ENCODE results near the gene TBC1D5.

- TF ChIP-seq REST (IDR thresholded peaks at IDR 0.05), result no peak
- peak; percentile 83 for TF ChIP-seq CTCF (IDR thresholded peaks at IDR 0.05)
- TF ChIP-seq CHD4 (IDR thresholded peaks at IDR 0.05; ENCODE audit: borderline replicate concordance), result no peak
- no peak for TF ChIP-seq CBX8 (IDR thresholded peaks at IDR 0.05)
- no peak for TF ChIP-seq RARB (CRISPR knock-in tag; IDR thresholded peaks at IDR 0.05)
- no peak for TF ChIP-seq RFX5 (IDR thresholded peaks at IDR 0.05)
- TF ChIP-seq HEYL (CRISPR knock-in tag; IDR thresholded peaks at IDR 0.05), result no peak
- no peak for TF ChIP-seq POLR2A (IDR thresholded peaks at IDR 0.05; ENCODE audit: low read length)
Measured at GRCh38 chr3:17233398-17233800, 509.0 kb downstream of the TBC1D5 start.

Measured in A549 (cell line).